Bronchus fibroblast of lung (primary cell): ENCODE results near the gene SLC10A2. TPM values are rescaled to one million over a fixed set of nuclear protein-coding genes. Genes with fewer than 3 reads are reported as not detected.

Experiments used
- total RNA-seq: library from RNA; depleted of rRNA; stranded (reverse); fragments of >200 nt; gene quantifications from 2 replicates; pipeline ENCODE4 v1.2.3, GENCODE V29; 2015

Gene SLC10A2
- total RNA-seq = not detected in 2 replicates

GRCh38 chr13:103066079-103066780 lies at the start of gene SLC10A2:
Gene SLC10A2, minus strand, starts transcription at chr13:103066417. Its CDS starts 168 bp downstream, at chr13:103066249.

Other genes with a start within 250 kb of the SLC10A2 start
- gene ERCC5, start 220.4 kb downstream of the SLC10A2 start, total RNA-seq = 35.8 and 39.8 TPM in 2 replicates